Astrocyte of the spinal cord (primary cell): ENCODE data around the gene SUV39H2.

ENCODE experiments used
- DNase-seq: peaks from one replicate; pipeline ENCODE4 v3.0.0; 2011; ENCODE audit warnings: low read depth, low spot score
- H3K4me3 ChIP-seq: 2 replicates; pipeline ENCODE4 v1.5.1; 2011; ENCODE audit warnings: low read depth, mild to moderate bottlenecking, low read length, moderate library complexity
- in situ Hi-C: cut with HindIII; loops from 2 replicates; pipeline ENCODE4 v1.10.0; 2017; ENCODE audit warnings: low sequenced_read_pairs
- TF ChIP-seq, protein P1 (sequence below): IDR thresholded peaks from 2 replicates; pipeline ENCODE4 v1.5.1; 2012; ENCODE audit warnings: low read depth, mild to moderate bottlenecking, low read length, inconsistent platforms

SUV39H2 gene

DNA sequence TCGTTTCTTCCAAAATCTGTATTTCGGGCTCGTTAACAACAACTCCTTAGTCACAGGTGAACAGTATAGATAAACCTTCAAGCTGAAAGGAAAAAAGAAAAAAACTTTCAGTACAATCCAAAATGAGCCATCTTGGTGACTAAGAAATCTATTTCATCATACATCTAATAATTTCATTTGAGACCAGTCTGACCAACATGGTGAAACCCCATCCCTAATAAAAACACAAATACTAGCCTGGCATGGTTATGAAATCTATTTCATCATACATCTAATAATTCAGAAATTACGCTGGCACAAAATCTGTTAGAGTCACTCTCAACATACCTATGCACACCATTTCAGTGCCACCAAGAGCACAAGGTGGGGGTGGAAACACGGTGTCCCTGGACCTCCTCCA, 66.4 kb downstream of the SUV39H2 start:
- in situ Hi-C loops = no loop called here
- TF ChIP-seq, protein P1, sequence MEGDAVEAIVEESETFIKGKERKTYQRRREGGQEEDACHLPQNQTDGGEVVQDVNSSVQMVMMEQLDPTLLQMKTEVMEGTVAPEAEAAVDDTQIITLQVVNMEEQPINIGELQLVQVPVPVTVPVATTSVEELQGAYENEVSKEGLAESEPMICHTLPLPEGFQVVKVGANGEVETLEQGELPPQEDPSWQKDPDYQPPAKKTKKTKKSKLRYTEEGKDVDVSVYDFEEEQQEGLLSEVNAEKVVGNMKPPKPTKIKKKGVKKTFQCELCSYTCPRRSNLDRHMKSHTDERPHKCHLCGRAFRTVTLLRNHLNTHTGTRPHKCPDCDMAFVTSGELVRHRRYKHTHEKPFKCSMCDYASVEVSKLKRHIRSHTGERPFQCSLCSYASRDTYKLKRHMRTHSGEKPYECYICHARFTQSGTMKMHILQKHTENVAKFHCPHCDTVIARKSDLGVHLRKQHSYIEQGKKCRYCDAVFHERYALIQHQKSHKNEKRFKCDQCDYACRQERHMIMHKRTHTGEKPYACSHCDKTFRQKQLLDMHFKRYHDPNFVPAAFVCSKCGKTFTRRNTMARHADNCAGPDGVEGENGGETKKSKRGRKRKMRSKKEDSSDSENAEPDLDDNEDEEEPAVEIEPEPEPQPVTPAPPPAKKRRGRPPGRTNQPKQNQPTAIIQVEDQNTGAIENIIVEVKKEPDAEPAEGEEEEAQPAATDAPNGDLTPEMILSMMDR = no peak
- no peak for DNase-seq

DNA sequence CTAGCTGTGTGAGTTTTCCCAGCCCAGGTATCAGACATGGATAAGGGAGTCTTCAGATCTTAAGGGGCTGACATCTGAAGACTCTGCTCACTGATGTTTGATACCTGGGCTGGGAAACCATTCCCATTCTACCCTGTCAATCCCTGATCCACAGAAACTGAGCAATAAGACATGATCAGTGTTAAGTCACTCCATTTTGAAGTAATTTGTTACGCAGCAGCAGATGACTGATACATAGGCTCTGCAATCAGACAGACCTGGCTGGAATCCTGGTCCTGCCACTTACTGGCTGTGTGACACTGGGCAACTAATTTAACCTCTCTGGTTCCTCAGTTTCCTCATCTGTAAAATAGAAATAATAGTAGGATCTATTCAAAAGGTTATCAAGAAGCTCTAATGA, 68.6 kb downstream of the SUV39H2 start:
- in situ Hi-C loops = no loop called here
- H3K4me3 ChIP-seq = no peak overlapping the region

More for the DNA sequence above, 66.4 kb downstream of the SUV39H2 start:
- H3K4me3 ChIP-seq = no peak overlapping the region

DNA sequence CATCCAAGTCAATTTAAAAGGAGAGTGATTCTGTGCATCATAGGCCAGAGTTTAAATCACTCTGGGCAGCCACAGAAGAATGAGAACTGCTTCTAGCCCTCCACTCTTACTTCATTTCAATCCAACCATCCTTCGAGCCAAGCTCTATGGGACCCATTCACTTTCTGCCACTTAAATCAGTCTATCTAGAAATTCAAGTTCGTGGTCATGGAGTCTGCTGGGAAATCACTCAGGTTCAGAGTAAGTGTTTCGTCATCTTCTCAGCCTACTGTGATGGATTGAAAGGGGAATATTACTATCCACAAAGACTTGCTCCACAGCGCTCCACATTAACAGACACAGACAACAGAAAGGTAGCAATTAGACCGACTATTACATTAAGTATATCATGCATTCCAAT, 70.6 kb downstream of the SUV39H2 start:
- TF ChIP-seq, protein P1 = no peak
- in situ Hi-C loops = no loop called here
- no peak overlapping the region for H3K4me3 ChIP-seq
- DNase-seq = no peak

More for the DNA sequence above, 68.6 kb downstream of the SUV39H2 start:
- DNase-seq = no peak
- TF ChIP-seq, protein P1 = no peak

DNA sequence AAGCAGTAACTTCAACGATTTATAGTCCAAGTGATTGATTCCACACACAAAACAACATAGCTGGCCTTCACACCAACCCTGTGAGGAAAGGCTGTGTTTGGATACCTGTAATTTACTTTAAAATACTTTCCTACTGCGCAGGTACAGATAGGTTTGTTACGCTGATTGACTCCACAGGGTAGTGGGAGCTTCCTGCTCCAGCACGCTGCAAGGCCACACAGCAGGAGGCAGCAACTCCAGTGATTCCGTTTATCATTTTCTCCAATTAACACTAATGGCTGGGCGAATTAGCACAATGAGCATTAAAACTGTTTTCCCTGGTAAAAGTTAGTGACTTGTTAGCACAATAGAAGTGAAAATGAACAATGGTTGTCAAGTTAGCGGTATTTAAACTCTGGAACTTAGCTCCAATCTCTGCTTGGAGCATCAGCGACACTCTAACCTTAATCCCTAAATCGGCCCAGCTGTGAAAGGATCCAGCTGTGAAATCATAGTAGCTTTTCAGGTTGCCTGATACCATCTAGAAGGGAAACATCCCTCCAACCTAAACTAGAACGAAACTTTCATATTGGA, 74.3 kb downstream of the SUV39H2 start:
- in situ Hi-C loops = no loop called here
- DNase-seq = no peak
- H3K4me3 ChIP-seq = peak overlapping the region; percentile 86
- TF ChIP-seq, protein P1 = peak; percentile 1

DNA sequence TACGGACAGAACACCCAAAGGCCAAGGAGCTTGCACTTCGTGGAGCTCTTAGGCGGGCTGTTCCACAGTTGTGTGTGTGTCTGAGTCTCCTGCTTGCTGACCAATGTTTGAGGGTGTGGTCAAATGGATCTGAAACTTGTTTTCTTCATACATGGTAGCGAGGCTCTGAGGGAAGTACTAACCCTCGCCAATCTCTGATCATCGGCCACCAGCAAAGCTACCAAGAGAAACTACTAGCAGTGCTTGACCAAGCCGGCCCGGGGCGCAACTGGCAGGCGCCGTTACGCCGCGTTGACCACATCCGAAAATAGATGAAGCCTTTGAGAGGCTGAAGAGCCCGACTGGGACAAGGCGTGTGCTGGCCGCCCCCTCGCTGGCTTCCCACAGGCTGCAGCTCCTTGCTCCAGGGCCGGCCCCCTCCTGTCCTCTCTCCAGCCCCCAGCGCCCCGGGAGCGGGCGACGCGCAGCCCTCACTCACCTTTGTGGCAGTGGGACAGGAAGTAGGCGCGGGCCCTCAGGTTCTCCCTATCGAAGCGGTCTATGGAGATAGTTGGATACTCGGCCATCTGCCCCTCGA, 74.8 kb downstream of the SUV39H2 start:
- TF ChIP-seq, protein P1 = peak; percentile 15
- in situ Hi-C loops = no loop called here
- peak overlapping the region; percentile 86 for H3K4me3 ChIP-seq
- DNase-seq = peak; percentile 70
